ENCODE data around the gene MC3R.

The MC3R gene

GRCh38 chr20:56257604-56258003 is 9.1 kb downstream of the MC3R start:
- FAIRE-seq: no peak

GRCh38 chr20:56259948-56260347 is 11.4 kb downstream of the MC3R start:
- no peak for FAIRE-seq

- no peak for FAIRE-seq
These were observed 20.0 kb downstream of the MC3R start for GRCh38 chr20:56268536-56268935.

- no peak for FAIRE-seq
These were observed 23.4 kb downstream of the MC3R start for GRCh38 chr20:56271974-56272373.

GRCh38 chr20:56273491-56273890 is 25.0 kb downstream of the MC3R start:
- FAIRE-seq: no peak

- FAIRE-seq: no peak
These were observed 25.6 kb downstream of the MC3R start for GRCh38 chr20:56274156-56274555.

GRCh38 chr20:56278196-56278595 is 29.7 kb downstream of the MC3R start:
- no peak for FAIRE-seq

GRCh38 chr20:56285496-56285895 is 37.0 kb downstream of the MC3R start:
- FAIRE-seq: no peak

GRCh38 chr20:56289652-56290051 is 41.1 kb downstream of the MC3R start:
- no peak for FAIRE-seq

GRCh38 chr20:56299362-56299761 is 50.8 kb downstream of the MC3R start:
- no peak for FAIRE-seq
